Myocyte (in vitro differentiated cells): Measurements from ENCODE around the gene OXNAD1. TPM values are rescaled to one million over a fixed set of nuclear protein-coding genes. Genes with fewer than 3 reads are reported as not detected.

Source experiments
- DNase-seq: peaks from one replicate; pipeline ENCODE4 v3.0.0-alpha.2; 2012; ENCODE audit warnings: low read depth
- total RNA-seq: library from RNA; depleted of rRNA; stranded (reverse); fragments of >200 nt; gene quantifications from 2 replicates; pipeline ENCODE4 v1.2.3, GENCODE V29; 2014

Gene OXNAD1
- total RNA-seq, 1 donor from 2014 or later: 12.9 TPM

GRCh38 chr3:16354291-16354690 is 89.3 kb downstream of the OXNAD1 start:
- DNase-seq: no peak

Other genes with a start within 250 kb of the OXNAD1 start
- 0.91 and 1.3 TPM in 2 replicates for gene GALNT15, start 90.5 kb upstream of the OXNAD1 start, total RNA-seq
- 27.3 and 29.9 TPM in 2 replicates for gene DPH3, start 269 bp upstream of the OXNAD1 start, total RNA-seq
- 57.4 and 76.0 TPM in 2 replicates for gene RFTN1, start 248.5 kb downstream of the OXNAD1 start, total RNA-seq